ENCODE results near the gene ZCCHC24. TPM values are rescaled to one million over a fixed set of nuclear protein-coding genes. Genes with fewer than 3 reads are reported as not detected.

Gene ZCCHC24
- polyA plus RNA-seq, 3 donors, result 3.9 to 5.0 (median 4.0) TPM

- H3K9ac ChIP-seq (ENCODE audit: insufficient read depth, low read length, poor library complexity, severe bottlenecking), result no peak overlapping the region
- no peak overlapping the region for H3K27ac ChIP-seq (ENCODE audit: low read depth in 1 of 2, low read length in 2 of 2)
- H3K4me1 Mint-ChIP-seq, result peaks cover 47% of the 10 kb centered on the region
- H4K20me1 ChIP-seq (ENCODE audit: insufficient read depth, low read length), result peaks cover 73% of the 10 kb centered on the region
- H3K79me2 ChIP-seq (ENCODE audit: insufficient read depth, low read length), result peaks cover 33% of the 10 kb centered on the region
- WGBS (ENCODE audit: insufficient coverage), result 97% methylated on average over 6 of the region's 14 CpGs
- peaks cover 0 to 10% of the 10 kb centered on the region in 2 donors for H3K27me3 ChIP-seq (ENCODE audit: control insufficient read depth in 2 of 2, insufficient read depth in 2 of 2, low read length in 2 of 2)
- no peak for TF ChIP-seq CTCF (IDR thresholded peaks at IDR 0.05)
- peaks cover 27 to 39% of the 10 kb centered on the region in 2 donors for H3K4me1 ChIP-seq (ENCODE audit: control insufficient read depth in 1 of 2, insufficient read depth in 2 of 2, low read length in 2 of 2)
- H3K27me3 Mint-ChIP-seq (ENCODE audit: low read depth in 3 of 3), result peaks cover 19 to 22% (median 20%) of the 10 kb centered on the region in 3 donors
- no peaks in the 10 kb centered on the region for H3K9me3 Mint-ChIP-seq
- H3K36me3 ChIP-seq (replicated peaks in 1 of 2; ENCODE audit: control insufficient read depth in 1 of 2, insufficient read depth in 2 of 2, low read length in 2 of 2), result peaks cover under 1 to 11% of the 10 kb centered on the region in 2 donors
- no peaks in the 10 kb centered on the region for H3K9me3 ChIP-seq (replicated peaks in 1 of 2; ENCODE audit: control insufficient read depth in 1 of 2, insufficient read depth in 1 of 2, low read length in 2 of 2)
- H2AFZ ChIP-seq (ENCODE audit: insufficient read depth, low read depth, low read length, poor library complexity, severe bottlenecking), result no peak overlapping the region
- H3K4me3 ChIP-seq (replicated peaks in 1 of 3; ENCODE audit: low read depth in 2 of 3, low read length in 3 of 3), result no peak overlapping the region
- peaks cover 44 to 50% of the 10 kb centered on the region in 2 donors for H3K36me3 Mint-ChIP-seq
- no peak overlapping the region for H3K27ac Mint-ChIP-seq
- H3K4me2 ChIP-seq (replicated peaks; ENCODE audit: extremely low read depth, low read length, poor library complexity, severe bottlenecking), result no peak overlapping the region
- H3K4me3 Mint-ChIP-seq, result no peak overlapping the region
- intact Hi-C loops (cut with micrococcal nuclease), result loop anchor here (10.0 kb wide), 2 partner anchors 158 to 198 kb away; no protein-coding TSS in a partner anchor
- DNase-seq, result no peak
Observed at GRCh38 chr10:79442171-79443040, 3.0 kb downstream of the ZCCHC24 start.

GRCh38 chr10:79441433-79441832 lies 4.0 kb downstream of the ZCCHC24 start:
- Histone ChIP-seq H3K36me3 (replicated peaks in 1 of 2; ENCODE audit: control insufficient read depth in 1 of 2, insufficient read depth in 2 of 2, low read length in 2 of 2) (peaks cover 4 to 18% of the 10 kb centered on the region in 2 donors), H3K27ac (ENCODE audit: low read depth in 1 of 2, low read length in 2 of 2) (no peak overlapping the region), H3K4me2 (replicated peaks; ENCODE audit: extremely low read depth, low read length, poor library complexity, severe bottlenecking) (no peak overlapping the region), H3K27me3 (ENCODE audit: control insufficient read depth in 2 of 2, insufficient read depth in 2 of 2, low read length in 2 of 2) (peaks cover 0 to under 1% of the 10 kb centered on the region in 2 donors), H3K9ac (ENCODE audit: insufficient read depth, low read length, poor library complexity, severe bottlenecking) (no peak overlapping the region), H3K4me1 (ENCODE audit: control insufficient read depth in 1 of 2, insufficient read depth in 2 of 2, low read length in 2 of 2) (peaks cover 23 to 34% of the 10 kb centered on the region in 2 donors), H3K9me3 (replicated peaks in 1 of 2; ENCODE audit: control insufficient read depth in 1 of 2, insufficient read depth in 1 of 2, low read length in 2 of 2) (no peaks in the 10 kb centered on the region), H3K4me3 (replicated peaks in 1 of 3; ENCODE audit: low read depth in 2 of 3, low read length in 3 of 3) (no peak overlapping the region), H2AFZ (ENCODE audit: insufficient read depth, low read depth, low read length, poor library complexity, severe bottlenecking) (no peak overlapping the region), H3K79me2 (ENCODE audit: insufficient read depth, low read length) (peaks cover 33% of the 10 kb centered on the region), H4K20me1 (ENCODE audit: insufficient read depth, low read length) (peaks cover 82% of the 10 kb centered on the region)
- Mint-ChIP-seq H3K36me3 (peaks cover 54 to 60% of the 10 kb centered on the region in 2 donors), H3K4me1 (peaks cover 42% of the 10 kb centered on the region), H3K27me3 (ENCODE audit: low read depth in 3 of 3) (peaks cover 11 to 13% (median 13%) of the 10 kb centered on the region in 3 donors), H3K4me3 (no peak overlapping the region), H3K27ac (no peak overlapping the region), H3K9me3 (no peaks in the 10 kb centered on the region)
- no CpG with 5 or more reads among the region's 1 CpG for WGBS (ENCODE audit: insufficient coverage)
- no peak for DNase-seq
- intact Hi-C loops (cut with micrococcal nuclease), result loop anchor here (10.0 kb wide), 2 partner anchors 157 to 197 kb away; no protein-coding TSS in a partner anchor
- no peak for TF ChIP-seq CTCF (IDR thresholded peaks at IDR 0.05)

Measured in CD14-positive monocyte (primary cell).